ENCODE data around the gene GPC1.
A peak's percentile ranks its signal among the peaks of the same experiment; 100 is the strongest.
"Not testable (repeated sequence)": the region's sequence is repeated elsewhere in the genome, so short reads cannot be mapped to it uniquely, and the experiment has no call there.

GPC1 gene
- total RNA-seq: 0.49 to 7.5 (median 2.1) reads per million in 18 experiments

GRCh38 chr2:240435457-240435947 lies at the start of gene GPC1:
TSS of gene GPC1 (plus strand) at chr2:240435663. CDS start at chr2:240435919, 256 bp downstream.
- DNase-seq: peak; percentile 5 to 29

- DNase-seq: no peak
These were observed 49.1 kb upstream of the GPC1 start for GRCh38 chr2:240386326-240386725.

- not testable (repeated sequence) for DNase-seq
These were observed 48.7 kb upstream of the GPC1 start for GRCh38 chr2:240386743-240387142.

- no peak for DNase-seq
These were observed 48.2 kb upstream of the GPC1 start for GRCh38 chr2:240387325-240387668.

- no peak for DNase-seq
These were observed 47.6 kb upstream of the GPC1 start for GRCh38 chr2:240387669-240388358.

- no peak for DNase-seq
These were observed 46.8 kb upstream of the GPC1 start for GRCh38 chr2:240388471-240389301.

- DNase-seq: no peak
These were observed 46.1 kb upstream of the GPC1 start for GRCh38 chr2:240389302-240389805.

GRCh38 chr2:240390091-240391073 lies 45.1 kb upstream of the GPC1 start:
- no peak for DNase-seq

GRCh38 chr2:240391111-240392051 lies 44.1 kb upstream of the GPC1 start:
- no peak for DNase-seq

GRCh38 chr2:240392084-240392947 lies 43.1 kb upstream of the GPC1 start:
- DNase-seq: no peak

- no peak for DNase-seq
These were observed 42.3 kb upstream of the GPC1 start for GRCh38 chr2:240392948-240393830.

- no peak for DNase-seq
These were observed 41.5 kb upstream of the GPC1 start for GRCh38 chr2:240393831-240394410.

GRCh38 chr2:240394549-240394948 lies 40.9 kb upstream of the GPC1 start:
- DNase-seq: no peak

GRCh38 chr2:240395448-240395847 lies 40.0 kb upstream of the GPC1 start:
- DNase-seq: no peak

GRCh38 chr2:240395896-240396622 lies 39.4 kb upstream of the GPC1 start:
- DNase-seq: no peak

- DNase-seq: no peak
These were observed 38.6 kb upstream of the GPC1 start for GRCh38 chr2:240396623-240397541.

- DNase-seq: no peak
These were observed 37.9 kb upstream of the GPC1 start for GRCh38 chr2:240397542-240397916.
